ENCODE results near the gene CARF.

DNA sequence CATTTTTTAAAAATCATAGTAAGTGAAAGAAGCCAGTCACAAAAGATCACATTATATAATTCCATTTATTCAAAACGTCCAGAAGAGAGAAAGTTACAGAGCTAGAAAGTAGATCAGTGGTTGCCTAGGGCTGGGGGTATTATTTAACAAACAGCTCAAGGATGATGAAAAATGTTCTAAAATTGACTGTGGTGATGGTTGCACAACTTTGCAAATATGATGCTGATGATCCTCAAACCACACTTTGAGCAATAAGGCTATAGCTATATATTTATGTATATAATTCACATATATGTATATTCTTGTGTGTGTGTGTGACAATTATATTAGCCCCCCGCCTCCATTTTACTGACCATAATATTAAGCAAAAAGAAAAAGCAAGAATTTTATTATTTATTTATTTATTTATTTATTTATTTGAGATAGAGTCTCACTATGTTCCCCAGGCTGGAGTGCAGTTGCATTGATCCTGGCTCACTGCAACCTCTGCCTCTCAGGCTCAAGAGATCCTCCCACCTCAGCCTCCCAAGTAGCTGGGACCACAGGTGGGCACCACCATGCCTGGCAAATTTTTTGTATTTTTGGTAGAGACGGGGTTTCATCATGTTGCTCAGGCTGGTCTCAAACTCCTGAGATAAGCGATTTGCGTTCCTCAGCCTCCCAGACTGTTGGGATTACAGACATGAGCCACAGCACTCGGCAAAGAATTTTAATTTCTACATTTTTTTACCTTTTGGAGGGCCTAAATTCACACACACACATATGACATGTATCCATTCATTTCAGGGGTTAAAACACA, 2.5 kb upstream of the CARF start:
- TF ChIP-seq, protein P1, sequence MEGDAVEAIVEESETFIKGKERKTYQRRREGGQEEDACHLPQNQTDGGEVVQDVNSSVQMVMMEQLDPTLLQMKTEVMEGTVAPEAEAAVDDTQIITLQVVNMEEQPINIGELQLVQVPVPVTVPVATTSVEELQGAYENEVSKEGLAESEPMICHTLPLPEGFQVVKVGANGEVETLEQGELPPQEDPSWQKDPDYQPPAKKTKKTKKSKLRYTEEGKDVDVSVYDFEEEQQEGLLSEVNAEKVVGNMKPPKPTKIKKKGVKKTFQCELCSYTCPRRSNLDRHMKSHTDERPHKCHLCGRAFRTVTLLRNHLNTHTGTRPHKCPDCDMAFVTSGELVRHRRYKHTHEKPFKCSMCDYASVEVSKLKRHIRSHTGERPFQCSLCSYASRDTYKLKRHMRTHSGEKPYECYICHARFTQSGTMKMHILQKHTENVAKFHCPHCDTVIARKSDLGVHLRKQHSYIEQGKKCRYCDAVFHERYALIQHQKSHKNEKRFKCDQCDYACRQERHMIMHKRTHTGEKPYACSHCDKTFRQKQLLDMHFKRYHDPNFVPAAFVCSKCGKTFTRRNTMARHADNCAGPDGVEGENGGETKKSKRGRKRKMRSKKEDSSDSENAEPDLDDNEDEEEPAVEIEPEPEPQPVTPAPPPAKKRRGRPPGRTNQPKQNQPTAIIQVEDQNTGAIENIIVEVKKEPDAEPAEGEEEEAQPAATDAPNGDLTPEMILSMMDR (IDR thresholded peaks at IDR 0.05), result no peak
- TF ChIP-seq POLR2A (IDR thresholded peaks at IDR 0.05), result no peak
